Heart left ventricle (tissue), 16 donors: ENCODE measurements around the gene TANK. TPM values are rescaled to one million over a fixed set of nuclear protein-coding genes. Genes with fewer than 3 reads are reported as not detected.
"Not testable (repeated sequence)": the region's sequence is repeated elsewhere in the genome, so short reads cannot be mapped to it uniquely, and the experiment has no call there.

Source experiments
- ATAC-seq, 4 donors: fragments of 200-7000 bp; cut with Tn5 transposase; one replicate each; pipeline ENCODE4 v1.9.1; 2020 to 2022; ENCODE audit warnings: moderate library complexity in 4 of 4, mild to moderate bottlenecking in 3 of 4, moderate number of reproducible peaks in 1 of 4
- DNase-seq, 5 donors: peaks; one replicate each; pipeline ENCODE4 v3.0.0-alpha.2; 2020
- H3K27ac ChIP-seq, 12 donors: fragments of 200-600 bp; sonication (generic) in 4 of 12; one replicate each; pipeline versions ENCODE4 v1.5.0 to v1.8.0; 2016 to 2022; ENCODE audit warnings: mild to moderate bottlenecking in 2 of 12
- H3K27me3 ChIP-seq, 9 donors: fragments of 200-600 bp; sonication (generic) in 2 of 9; one replicate each; pipeline versions ENCODE4 v1.5.1 to v1.8.0; 2016 to 2022; ENCODE audit warnings: mild to moderate bottlenecking in 3 of 9
- H3K36me3 ChIP-seq, 9 donors: fragments of 200-600 bp; sonication (generic) in 2 of 9; one replicate each; pipeline versions ENCODE4 v1.5.0 to v1.8.0; 2018 to 2022; ENCODE audit warnings: mild to moderate bottlenecking in 2 of 9
- H3K4me1 ChIP-seq, 12 donors: fragments of 200-600 bp; sonication (generic) in 4 of 12; one replicate each; pipeline versions ENCODE4 v1.5.0 to v1.8.0; 2016 to 2022; ENCODE audit warnings: mild to moderate bottlenecking in 3 of 12
- H3K4me3 ChIP-seq, 12 donors: fragments of 200-600 bp; sonication (generic) in 4 of 12; one replicate each; pipeline versions ENCODE4 v1.5.0 to v1.8.0; 2017 to 2022; ENCODE audit warnings: mild to moderate bottlenecking in 9 of 12, moderate library complexity in 4 of 12
- H3K9me3 ChIP-seq, 12 donors: fragments of 200-600 bp; sonication (generic) in 4 of 12; one replicate each; pipeline versions ENCODE4 v1.5.0 to v1.8.0; 2016 to 2022; ENCODE audit warnings: mild to moderate bottlenecking in 1 of 12
- CTCF ChIP-seq, 12 donors: fragments of 200-600 bp; sonication (generic) in 4 of 12; IDR thresholded peaks; one replicate each; pipeline versions ENCODE4 v1.5.0 to v1.8.0; 2018 to 2022; ENCODE audit warnings: antibody characterized with exemption in 12 of 12, mild to moderate bottlenecking in 5 of 12
- POLR2A ChIP-seq, 2 donors: fragments of 450-650 bp; IDR thresholded peaks; one replicate each; pipeline ENCODE4 v1.6.1; 2017; ENCODE audit warnings: antibody characterized with exemption in 2 of 2, mild to moderate bottlenecking in 2 of 2, moderate library complexity in 2 of 2
- WGBS, 4 donors: extraction: QIAGEN DNeasy Blood & Tissue Kit in 2 of 4; methylation state at CpG; one replicate each; pipeline versions ENCODE4 v1.1.5 to v1.1.7; 2013 to 2018; 5-methylcytosine and 5-hydroxymethylcytosine counted together
- intact Hi-C, 10 donors: fragments of 100-400 bp; cut with DNase I; formaldehyde crosslinking; loops; one replicate each; pipeline versions ENCODE4 v1.11.1 to v1.14.2; 2022
- polyA plus RNA-seq, 2 donors: library from polyadenylated mRNA; stranded (reverse); fragments of 200-250 nt; gene quantifications; one replicate each; pipeline ENCODE4 v1.2.3, GENCODE V29; 2013
- total RNA-seq, 9 donors: library from RNA; depleted of rRNA in 2 of 9; stranded (reverse); fragments of >200 nt in 2 of 9; fragmentation: NEBNext Ultra II Directional in 3 of 9; extraction: Animal tissue kit (Norgen Biotek cat#: 25700) in 3 of 9; gene quantifications; one replicate each; pipeline versions ENCODE4 v1.1.0 to v1.2.4, GENCODE V29; 2016 to 2023
- donor health status: ischemic (EF 13 %, LVEDD 7.1; RV severe dilation, severe dysfunction).
- donor health status: healthy with polysubstance abuse.
- donor health status: DM: no; HTN: yes; CAD: no.
- donor health status: DM: no; HTN: no; CAD: no.
- donor health status: ischemic (EF 25% LVEDD 6.9; RV normal size, moderate dysfunction).
- donor health status: ischemic (EF 25% LVEDD 5.7; RV mildly dilated, moderate dysfunction).
- donor health status: healthy.
- donor health status: DM: yes; HTN: yes; CAD: no.
- donor health status: ischemic (EF 35%, LVEDD 5.7; RV mildly dilated, moderate dysfunction).
- donor health status: nonischemic (EF 11% LVEDD 7.7; RV severe dilation, severe dysfunction).
- donor health status: DM: yes; HTN: yes; CAD: no.
- donor health status: PGD.
- donor health status: ischemic (EF 29% LVEDD 5.4; RV normal size, mild dysfunction).
- donor health status: nonischemic (EF 23%, LVEDD 6.1; RV moderate dilation, normal function).

Gene TANK
- total and polyA plus RNA-seq, 11 donors: 15.4 to 58.5 (median 32.4) TPM

- no peak for TF ChIP-seq POLR2A (IDR thresholded peaks at IDR 0.05)
- no peak for TF ChIP-seq CTCF (IDR thresholded peaks at IDR 0.05)
- intact Hi-C loops: no loop called here
- ATAC-seq (no peak), DNase-seq (no peak)
- H3K27me3 ChIP-seq: no peaks in the 10 kb centered on the region
- H3K4me3 ChIP-seq: no peak overlapping the region
- H3K9me3 ChIP-seq: no peaks in the 10 kb centered on the region
- no peak overlapping the region for H3K27ac ChIP-seq
- peaks cover 0 to 7% (median 1%) of the 10 kb centered on the region in 12 donors for H3K4me1 ChIP-seq
- WGBS, 4 donors: 55 to 75% (median 74%) methylated on average over 3 of the region's 3 CpGs
- H3K36me3 ChIP-seq: no peaks in the 10 kb centered on the region
These were observed 31.3 kb upstream of the TANK start for GRCh38 chr2:161128885-161129284.

GRCh38 chr2:161130354-161130753, 29.9 kb upstream of the TANK start:
- H3K36me3 ChIP-seq: no peaks in the 10 kb centered on the region
- H3K9me3 ChIP-seq: no peaks in the 10 kb centered on the region
- WGBS, 4 donors: 89 to 91% (median 89%) methylated on average over 8 of the region's 8 CpGs
- ATAC-seq: no peak
- no peak for DNase-seq
- intact Hi-C loops: no loop called here
- TF ChIP-seq CTCF (IDR thresholded peaks at IDR 0.05) (no peak), POLR2A (IDR thresholded peaks at IDR 0.05) (no peak)
- H3K4me3 ChIP-seq: no peak overlapping the region
- peaks cover 0 to 11% (median 5%) of the 10 kb centered on the region in 12 donors for H3K4me1 ChIP-seq
- no peaks in the 10 kb centered on the region for H3K27me3 ChIP-seq
- no peak overlapping the region for H3K27ac ChIP-seq

GRCh38 chr2:161131074-161131680, 29.1 kb upstream of the TANK start:
- Histone ChIP-seq H3K27ac (no peak overlapping the region), H3K4me3 (no peak overlapping the region), H3K27me3 (no peaks in the 10 kb centered on the region), H3K9me3 (no peaks in the 10 kb centered on the region), H3K36me3 (no peaks in the 10 kb centered on the region), H3K4me1 (peaks cover 0 to 19% (median 7%) of the 10 kb centered on the region in 12 donors)
- TF ChIP-seq CTCF (IDR thresholded peaks at IDR 0.05) (no peak), POLR2A (IDR thresholded peaks at IDR 0.05) (no peak)
- intact Hi-C loops: no loop called here
- DNase-seq (no peak), ATAC-seq (no peak)
- 65 to 72% (median 72%) methylated on average over 4 of the region's 4 CpGs for WGBS, 4 donors

- ATAC-seq (no peak), DNase-seq (no peak)
- peaks cover 0 to 25% (median 7%) of the 10 kb centered on the region in 12 donors for H3K4me1 ChIP-seq
- intact Hi-C loops: no loop called here
- no peak overlapping the region for H3K4me3 ChIP-seq
- no peak overlapping the region for H3K27ac ChIP-seq
- H3K36me3 ChIP-seq: no peaks in the 10 kb centered on the region
- no peaks in the 10 kb centered on the region for H3K9me3 ChIP-seq
- H3K27me3 ChIP-seq: no peaks in the 10 kb centered on the region
- TF ChIP-seq CTCF (IDR thresholded peaks at IDR 0.05) (no peak), POLR2A (IDR thresholded peaks at IDR 0.05) (no peak)
- 87 to 93% (median 90%) methylated on average over 1 of the region's 1 CpG for WGBS, 4 donors
These were observed 28.4 kb upstream of the TANK start for GRCh38 chr2:161131804-161132203.

- H3K4me3 ChIP-seq, intact Hi-C loops, H3K27me3 ChIP-seq, H3K27ac ChIP-seq, ATAC-seq, DNase-seq, H3K36me3 ChIP-seq, H3K9me3 ChIP-seq: not testable (repeated sequence)
- 94 to 96% (median 95%) methylated on average over 5 of the region's 5 CpGs for WGBS, 4 donors
- peaks cover 0 to 25% (median 7%) of the 10 kb centered on the region in 12 donors for H3K4me1 ChIP-seq
These were observed 27.8 kb upstream of the TANK start for GRCh38 chr2:161132384-161132783.
